ENCODE data around the gene TTC3. TPM values are rescaled to one million over a fixed set of nuclear protein-coding genes. Genes with fewer than 3 reads are reported as not detected.

TTC3 gene
- total RNA-seq, 1 donor from 2014 or later, result 203 TPM

- H3K27ac Mint-ChIP-seq, result no peak overlapping the region
- H3K4me3 Mint-ChIP-seq, result no peak overlapping the region
These were observed 11.0 kb upstream of the TTC3 start for GRCh38 chr21:37061926-37062592.

GRCh38 chr21:37062593-37062935 is 10.5 kb upstream of the TTC3 start:
- TF ChIP-seq CTCF (conservative IDR thresholded peaks at IDR 0.05), result no peak
- peaks cover 5% of the 10 kb centered on the region for H3K27me3 Mint-ChIP-seq
- peaks cover 39% of the 10 kb centered on the region for H3K4me1 Mint-ChIP-seq (ENCODE audit: unreplicated experiment)
- no peaks in the 10 kb centered on the region for H3K9me3 Mint-ChIP-seq
- peaks cover 6% of the 10 kb centered on the region for H3K36me3 Mint-ChIP-seq
- H3K4me3 Mint-ChIP-seq, result no peak overlapping the region
- DNase-seq (ENCODE audit: extremely low spot score, unreplicated experiment), result no peak
- H3K27ac Mint-ChIP-seq, result no peak overlapping the region

More at GRCh38 chr21:37061926-37062592, 11.0 kb upstream of the TTC3 start:
- H3K27me3 Mint-ChIP-seq, result peaks cover 5% of the 10 kb centered on the region
- no peak for DNase-seq (ENCODE audit: extremely low spot score, unreplicated experiment)
- H3K4me1 Mint-ChIP-seq (ENCODE audit: unreplicated experiment), result peaks cover 39% of the 10 kb centered on the region
- H3K36me3 Mint-ChIP-seq, result peaks cover 3% of the 10 kb centered on the region
- TF ChIP-seq CTCF (conservative IDR thresholded peaks at IDR 0.05), result no peak
- no peaks in the 10 kb centered on the region for H3K9me3 Mint-ChIP-seq

GRCh38 chr21:37063433-37063832 is 9.6 kb upstream of the TTC3 start:
- peaks cover 8% of the 10 kb centered on the region for H3K36me3 Mint-ChIP-seq
- peaks cover 5% of the 10 kb centered on the region for H3K27me3 Mint-ChIP-seq
- H3K4me3 Mint-ChIP-seq, result no peak overlapping the region
- no peak overlapping the region for H3K27ac Mint-ChIP-seq
- H3K4me1 Mint-ChIP-seq (ENCODE audit: unreplicated experiment), result peaks cover 39% of the 10 kb centered on the region
- no peak for DNase-seq (ENCODE audit: extremely low spot score, unreplicated experiment)
- no peaks in the 10 kb centered on the region for H3K9me3 Mint-ChIP-seq
- TF ChIP-seq CTCF (conservative IDR thresholded peaks at IDR 0.05), result no peak

- peaks cover 33% of the 10 kb centered on the region for H3K4me1 Mint-ChIP-seq (ENCODE audit: unreplicated experiment)
These were observed 8.2 kb upstream of the TTC3 start for GRCh38 chr21:37064841-37065240.

GRCh38 chr21:37065561-37066177 is 7.4 kb upstream of the TTC3 start:
- Mint-ChIP-seq H3K9me3 (no peaks in the 10 kb centered on the region), H3K36me3 (peaks cover 15% of the 10 kb centered on the region), H3K27me3 (no peaks in the 10 kb centered on the region), H3K4me1 (ENCODE audit: unreplicated experiment) (peaks cover 34% of the 10 kb centered on the region), H3K4me3 (no peak overlapping the region), H3K27ac (no peak overlapping the region)
- DNase-seq (ENCODE audit: extremely low spot score, unreplicated experiment), result no peak
- no peak for TF ChIP-seq CTCF (conservative IDR thresholded peaks at IDR 0.05)

More at GRCh38 chr21:37064841-37065240, 8.2 kb upstream of the TTC3 start:
- no peak for DNase-seq (ENCODE audit: extremely low spot score, unreplicated experiment)
- Mint-ChIP-seq H3K36me3 (peaks cover 15% of the 10 kb centered on the region), H3K9me3 (no peaks in the 10 kb centered on the region), H3K4me3 (no peak overlapping the region), H3K27me3 (no peaks in the 10 kb centered on the region), H3K27ac (no peak overlapping the region)
- TF ChIP-seq CTCF (conservative IDR thresholded peaks at IDR 0.05), result no peak

All from type B pancreatic cell (in vitro differentiated cells).